ENCODE measurements around the gene MAP2. TPM values are rescaled to one million over a fixed set of nuclear protein-coding genes. Genes with fewer than 3 reads are reported as not detected.

Gene MAP2
- polyA plus RNA-seq, 1 donor (not counting 4 experiments of a cell fraction or from before 2014, with no cell fraction given), result 16.2 TPM

- DNase-seq (ENCODE audit: low read depth, low spot score) (no peak), FAIRE-seq (no peak)
Observed at GRCh38 chr2:209762563-209762962, 338.7 kb downstream of the MAP2 start.

GRCh38 chr2:209763106-209763505 is 339.3 kb downstream of the MAP2 start:
- dilution Hi-C loops (cut with MboI; ENCODE audit: extremely low pct_ligation_motif_present, low sequenced_read_pairs), result no loop called here
- no peaks in the 10 kb centered on the region for H3K9me1 ChIP-seq (ENCODE audit: control insufficient read depth, extremely low read depth, insufficient read depth, low read length)
- H3K27ac ChIP-seq (ENCODE audit: control insufficient read depth, insufficient read depth, low read length), result no peak overlapping the region
- no peak overlapping the region for H3K9ac ChIP-seq (ENCODE audit: control insufficient read depth, extremely low read depth, insufficient read depth, low read length)
- no peak overlapping the region for H2AFZ ChIP-seq (ENCODE audit: control insufficient read depth, low read length)
- no peaks in the 10 kb centered on the region for H3K9me3 ChIP-seq (ENCODE audit: control insufficient read depth, low read depth, low read length)
- H3K36me3 ChIP-seq (ENCODE audit: control insufficient read depth in 2 of 2, extremely low read depth in 1 of 2, insufficient read depth in 2 of 2, low read length in 2 of 2), result no peaks in the 10 kb centered on the region
- H3K4me1 ChIP-seq (ENCODE audit: control insufficient read depth, extremely low read depth, insufficient read depth, low read length), result no peaks in the 10 kb centered on the region
- no peaks in the 10 kb centered on the region for H4K20me1 ChIP-seq (ENCODE audit: control insufficient read depth, extremely low read depth, insufficient read depth, low read length)
- no peaks in the 10 kb centered on the region for H3K79me2 ChIP-seq (ENCODE audit: control insufficient read depth, insufficient read depth, low read length)
- H3K27me3 ChIP-seq (ENCODE audit: control insufficient read depth, extremely low read depth, insufficient read depth, low read length), result no peaks in the 10 kb centered on the region
- TF ChIP-seq EZH2 (IDR thresholded peaks at IDR 0.05; ENCODE audit: low read length), result no peak
- FAIRE-seq (no peak), DNase-seq (ENCODE audit: low read depth, low spot score) (no peak)
- H3K4me2 ChIP-seq (ENCODE audit: control insufficient read depth, extremely low read depth, insufficient read depth, low read depth, low read length), result no peak overlapping the region
- H3K4me3 ChIP-seq (ENCODE audit: control insufficient read depth in 2 of 3, extremely low read depth in 1 of 3, insufficient read depth in 2 of 3, low read depth in 1 of 3, low read length in 3 of 3), result no peak overlapping the region

More at GRCh38 chr2:209762563-209762962, 338.7 kb downstream of the MAP2 start:
- Histone ChIP-seq H4K20me1 (ENCODE audit: control insufficient read depth, extremely low read depth, insufficient read depth, low read length) (no peaks in the 10 kb centered on the region), H3K4me2 (ENCODE audit: control insufficient read depth, extremely low read depth, insufficient read depth, low read depth, low read length) (no peak overlapping the region), H3K9ac (ENCODE audit: control insufficient read depth, extremely low read depth, insufficient read depth, low read length) (no peak overlapping the region), H2AFZ (ENCODE audit: control insufficient read depth, low read length) (no peak overlapping the region), H3K27ac (ENCODE audit: control insufficient read depth, insufficient read depth, low read length) (no peak overlapping the region), H3K9me3 (ENCODE audit: control insufficient read depth, low read depth, low read length) (no peaks in the 10 kb centered on the region), H3K4me1 (ENCODE audit: control insufficient read depth, extremely low read depth, insufficient read depth, low read length) (no peaks in the 10 kb centered on the region), H3K4me3 (ENCODE audit: control insufficient read depth in 2 of 3, extremely low read depth in 1 of 3, insufficient read depth in 2 of 3, low read depth in 1 of 3, low read length in 3 of 3) (no peak overlapping the region), H3K27me3 (ENCODE audit: control insufficient read depth, extremely low read depth, insufficient read depth, low read length) (no peaks in the 10 kb centered on the region), H3K36me3 (ENCODE audit: control insufficient read depth in 2 of 2, extremely low read depth in 1 of 2, insufficient read depth in 2 of 2, low read length in 2 of 2) (no peaks in the 10 kb centered on the region), H3K9me1 (ENCODE audit: control insufficient read depth, extremely low read depth, insufficient read depth, low read length) (no peaks in the 10 kb centered on the region), H3K79me2 (ENCODE audit: control insufficient read depth, insufficient read depth, low read length) (no peaks in the 10 kb centered on the region)
- TF ChIP-seq EZH2 (IDR thresholded peaks at IDR 0.05; ENCODE audit: low read length) (no peak), CTCF (optimal IDR thresholded peaks at IDR 0.05 in 1 of 3, IDR thresholded peaks at IDR 0.05 in 1 of 3, conservative IDR thresholded peaks at IDR 0.05 in 1 of 3; ENCODE audit: extremely low read depth in 1 of 3, insufficient read depth in 2 of 3, low read length in 3 of 3) (no peak)
- dilution Hi-C loops (cut with MboI; ENCODE audit: extremely low pct_ligation_motif_present, low sequenced_read_pairs), result no loop called here

- peaks cover 8% of the 10 kb centered on the region for H3K27me3 ChIP-seq (ENCODE audit: control insufficient read depth, extremely low read depth, insufficient read depth, low read length)
- no peak for FAIRE-seq
- no peak overlapping the region for H2AFZ ChIP-seq (ENCODE audit: control insufficient read depth, low read length)
- no peak for TF ChIP-seq CTCF (optimal IDR thresholded peaks at IDR 0.05 in 1 of 3, IDR thresholded peaks at IDR 0.05 in 1 of 3, conservative IDR thresholded peaks at IDR 0.05 in 1 of 3; ENCODE audit: extremely low read depth in 1 of 3, insufficient read depth in 2 of 3, low read length in 3 of 3)
- no peak for TF ChIP-seq EZH2 (IDR thresholded peaks at IDR 0.05; ENCODE audit: low read length)
- no peak overlapping the region for H3K4me3 ChIP-seq (ENCODE audit: control insufficient read depth in 2 of 3, extremely low read depth in 1 of 3, insufficient read depth in 2 of 3, low read depth in 1 of 3, low read length in 3 of 3)
- no peak overlapping the region for H3K27ac ChIP-seq (ENCODE audit: control insufficient read depth, insufficient read depth, low read length)
- no peaks in the 10 kb centered on the region for H3K4me1 ChIP-seq (ENCODE audit: control insufficient read depth, extremely low read depth, insufficient read depth, low read length)
- no peak for DNase-seq (ENCODE audit: low read depth, low spot score)
- H3K36me3 ChIP-seq (ENCODE audit: control insufficient read depth in 2 of 2, extremely low read depth in 1 of 2, insufficient read depth in 2 of 2, low read length in 2 of 2), result no peaks in the 10 kb centered on the region
- H3K9ac ChIP-seq (ENCODE audit: control insufficient read depth, extremely low read depth, insufficient read depth, low read length), result no peak overlapping the region
- no peaks in the 10 kb centered on the region for H3K9me1 ChIP-seq (ENCODE audit: control insufficient read depth, extremely low read depth, insufficient read depth, low read length)
- H3K9me3 ChIP-seq (ENCODE audit: control insufficient read depth, low read depth, low read length), result no peaks in the 10 kb centered on the region
- dilution Hi-C loops (cut with MboI; ENCODE audit: extremely low pct_ligation_motif_present, low sequenced_read_pairs), result no loop called here
- H3K4me2 ChIP-seq (ENCODE audit: control insufficient read depth, extremely low read depth, insufficient read depth, low read depth, low read length), result no peak overlapping the region
- no peaks in the 10 kb centered on the region for H4K20me1 ChIP-seq (ENCODE audit: control insufficient read depth, extremely low read depth, insufficient read depth, low read length)
- no peaks in the 10 kb centered on the region for H3K79me2 ChIP-seq (ENCODE audit: control insufficient read depth, insufficient read depth, low read length)
Observed at GRCh38 chr2:209766613-209767012, 342.8 kb downstream of the MAP2 start.
